NCI-H1092 (cell line): ENCODE measurements around the gene CASS4.
A peak's percentile ranks its signal among the peaks of the same experiment; 100 is the strongest.

Source experiments
- DNase-seq: peaks from one replicate; lab custom pipeline; 2025; lab: John Stamatoyannopoulos, UW

CASS4 gene

GRCh38 chr20:56447227-56447626 is 35.2 kb downstream of the CASS4 start:
- no peak for DNase-seq

DNA sequence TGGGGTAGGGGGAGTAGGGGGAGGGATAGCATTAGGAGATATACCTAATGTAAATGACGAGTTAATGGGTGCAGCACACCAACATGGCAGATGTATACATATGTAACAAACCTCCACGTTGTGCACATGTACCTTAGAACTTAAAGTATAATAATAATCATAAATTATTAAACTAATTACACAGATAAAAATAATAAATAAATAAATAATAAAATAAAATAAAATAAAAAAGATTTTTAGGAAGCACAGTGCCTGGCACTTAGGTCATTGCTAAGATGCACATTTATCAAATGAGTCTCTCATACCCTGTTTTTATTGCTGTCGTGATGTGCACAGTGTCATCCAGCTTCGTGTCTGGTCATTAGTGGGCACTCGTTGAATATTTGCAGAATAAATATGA is 37.4 kb downstream of the CASS4 start:
- DNase-seq: no peak

DNA sequence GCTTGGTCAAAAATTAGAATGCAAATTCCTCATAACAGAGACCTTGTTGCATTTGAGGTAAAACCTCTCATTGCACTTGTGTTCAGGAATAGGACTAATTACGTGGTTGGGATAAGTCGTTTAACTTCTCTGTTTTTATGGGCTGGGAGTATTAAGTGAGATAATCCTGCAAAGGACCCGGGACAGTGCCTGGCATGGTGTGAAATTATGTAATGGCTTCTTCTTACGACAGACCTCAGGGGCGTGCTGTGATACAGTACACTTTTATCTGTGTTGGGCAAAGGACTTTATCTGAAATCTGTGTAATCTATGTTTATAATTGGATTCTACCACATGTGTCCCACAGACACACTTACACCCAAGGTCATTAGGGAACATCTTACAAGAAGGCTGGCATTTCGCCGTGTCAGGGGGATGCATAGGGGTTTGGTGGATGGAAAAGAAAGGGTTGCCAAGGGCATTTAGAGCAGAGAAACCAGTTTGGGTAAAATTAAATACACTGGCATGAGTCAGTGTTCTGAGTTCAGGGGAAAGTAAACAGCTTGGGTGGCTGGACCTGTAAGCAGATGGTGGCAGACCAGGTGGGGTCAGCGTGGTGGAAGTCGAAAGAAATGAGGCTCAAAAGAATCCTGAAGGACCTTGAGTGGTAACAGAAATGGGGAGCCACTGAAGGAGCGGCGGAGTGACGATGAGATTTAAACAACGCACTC is 39.2 kb downstream of the CASS4 start:
- DNase-seq: no peak

- DNase-seq: no peak
Observed at GRCh38 chr20:56453352-56453751, 41.3 kb downstream of the CASS4 start.

GRCh38 chr20:56454754-56455153 is 42.7 kb downstream of the CASS4 start:
- DNase-seq: no peak

DNA sequence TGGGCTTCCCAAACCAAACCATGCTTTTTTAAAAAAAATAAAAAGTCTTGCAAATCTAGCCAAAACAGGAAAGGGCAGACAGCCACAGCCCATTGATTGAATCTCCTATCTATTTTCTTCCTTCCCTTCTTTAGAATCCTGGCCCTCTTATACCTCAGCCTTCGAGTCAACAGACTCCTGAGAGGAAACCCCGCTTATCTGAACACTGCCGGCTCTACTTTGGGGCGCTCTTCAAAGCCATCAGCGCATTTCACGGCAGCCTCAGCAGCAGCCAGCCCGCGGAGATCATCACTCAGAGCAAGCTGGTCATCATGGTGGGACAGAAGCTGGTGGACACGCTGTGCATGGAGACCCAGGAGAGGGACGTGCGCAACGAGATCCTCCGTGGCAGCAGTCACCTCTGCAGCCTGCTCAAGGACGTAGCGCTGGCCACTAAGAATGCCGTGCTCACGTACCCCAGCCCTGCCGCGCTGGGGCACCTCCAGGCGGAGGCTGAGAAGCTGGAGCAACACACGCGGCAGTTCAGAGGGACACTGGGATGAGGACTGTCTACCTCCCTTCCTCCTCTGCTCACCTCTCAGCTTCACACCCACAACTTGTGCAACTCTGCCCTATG is 46.3 kb downstream of the CASS4 start:
- DNase-seq: no peak

DNA sequence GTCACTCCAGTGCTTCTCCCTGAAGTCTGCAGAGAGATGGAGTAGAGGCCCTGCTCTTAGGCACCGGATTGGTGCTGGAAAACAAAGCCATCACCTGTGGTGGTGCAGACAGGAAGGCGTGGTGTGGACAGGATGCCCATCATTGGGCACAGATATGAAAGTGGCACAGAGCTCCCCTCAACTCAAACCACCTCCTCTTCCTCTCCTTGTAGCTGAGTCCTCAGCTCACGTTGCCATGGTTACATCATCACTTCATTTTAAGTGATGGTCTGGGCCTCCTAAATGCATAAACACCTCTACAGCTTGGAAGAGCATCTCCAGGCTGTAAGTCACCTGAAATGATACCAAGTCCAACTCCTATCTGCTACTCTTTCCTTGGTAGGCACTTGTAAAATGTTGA is 48.4 kb downstream of the CASS4 start:
- DNase-seq: no peak

- no peak for DNase-seq
Observed at GRCh38 chr20:56461576-56461975, 49.5 kb downstream of the CASS4 start.

GRCh38 chr20:56463428-56463827 is 51.4 kb downstream of the CASS4 start:
- DNase-seq: no peak

DNA sequence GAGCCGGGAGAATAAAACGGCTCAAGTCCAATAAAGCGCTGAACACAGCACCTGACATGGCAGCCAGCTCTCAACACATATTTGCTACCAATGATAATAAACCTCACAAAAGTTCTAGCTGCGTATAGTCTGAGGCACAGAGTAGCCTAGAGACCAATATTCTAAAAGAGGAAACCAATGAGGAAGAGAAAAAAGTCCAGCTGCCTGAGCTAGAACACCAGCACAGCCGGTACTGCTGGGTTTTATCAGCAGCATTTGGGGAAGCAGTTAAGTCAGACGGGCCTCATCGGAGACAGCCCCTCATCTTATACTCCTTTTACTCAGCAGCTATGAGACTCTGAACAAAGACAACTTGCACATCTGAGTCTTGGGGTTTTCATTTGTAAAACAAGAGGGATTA is 53.9 kb downstream of the CASS4 start:
- DNase-seq: no peak

DNA sequence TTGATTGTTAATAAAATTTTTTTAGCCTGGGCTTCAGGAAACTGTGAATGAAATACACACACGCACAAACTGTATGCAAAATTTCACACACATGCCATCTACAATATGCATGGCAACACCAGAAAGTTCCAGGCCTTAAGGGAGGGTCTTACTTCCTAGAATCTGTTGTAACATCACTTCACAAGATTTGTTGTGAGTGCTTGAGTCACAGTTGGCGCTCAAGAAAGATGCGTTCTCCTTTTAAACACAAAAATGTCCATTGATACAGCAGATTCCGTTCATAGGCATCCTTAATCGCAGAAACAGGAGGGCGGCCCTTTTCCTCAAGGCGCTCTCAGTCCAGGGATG is 55.9 kb downstream of the CASS4 start:
- DNase-seq: no peak

GRCh38 chr20:56468316-56469076 is 56.4 kb downstream of the CASS4 start, which contains the start of gene RTF2:
Gene RTF2 (plus strand): TSS chr20:56468627. CDS start chr20:56468698, 71 bp downstream.
- DNase-seq: peak; percentile 86

DNA sequence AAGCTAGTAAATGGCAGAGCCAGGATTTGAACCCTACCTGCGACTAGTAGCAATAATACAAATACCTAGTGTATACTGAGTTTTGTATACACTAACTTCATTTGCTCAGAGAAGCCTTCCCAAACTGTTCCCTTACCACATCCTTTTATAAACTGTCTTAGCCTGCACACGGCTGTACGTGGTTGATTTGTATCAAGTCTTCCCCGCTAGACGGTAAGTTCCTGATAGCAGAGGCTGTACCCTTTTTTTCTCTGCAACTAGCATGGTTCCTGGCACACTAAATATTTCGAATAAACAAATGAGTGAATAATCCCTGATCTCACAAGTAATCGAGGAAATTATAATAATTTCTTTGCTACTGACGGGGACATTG is 57.0 kb downstream of the CASS4 start:
- DNase-seq: no peak

DNA sequence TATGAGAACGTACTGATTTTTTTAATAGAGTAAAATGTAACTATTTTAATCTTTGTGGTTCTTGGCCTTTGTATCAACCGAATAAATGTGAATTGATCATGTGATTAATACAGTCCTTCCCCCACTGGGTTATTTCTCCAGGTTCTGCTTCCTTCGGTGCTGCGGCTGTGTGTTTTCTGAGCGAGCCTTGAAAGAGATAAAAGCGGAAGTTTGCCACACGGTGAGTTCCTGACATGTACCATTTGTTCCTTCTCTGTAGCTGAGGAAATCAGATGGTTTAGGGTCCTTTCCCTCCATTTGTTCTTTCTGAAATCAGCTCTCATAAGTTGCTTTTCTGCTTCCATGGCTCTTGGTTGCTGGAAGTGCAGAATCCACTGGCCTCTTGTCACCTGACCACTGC is 71.9 kb downstream of the CASS4 start:
- no peak for DNase-seq

DNA sequence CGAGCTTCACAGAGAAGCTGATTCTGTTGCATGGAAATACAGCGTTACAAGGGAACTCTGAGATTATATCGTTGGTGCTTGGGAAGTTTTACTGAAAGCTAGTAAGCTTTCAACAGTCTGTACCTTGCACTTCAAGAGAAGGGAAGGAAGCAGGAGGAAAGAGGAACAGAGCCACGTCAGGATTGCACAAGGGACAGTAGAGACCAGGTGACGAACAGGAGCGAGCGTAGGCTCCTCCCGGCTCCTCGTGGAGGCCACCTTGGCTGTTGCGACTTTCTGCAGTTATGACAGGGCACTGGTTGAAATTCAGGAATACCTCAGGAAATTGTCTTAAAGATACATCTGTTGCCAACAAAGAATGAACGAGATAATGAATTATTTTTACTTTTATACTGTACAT is 75.2 kb downstream of the CASS4 start:
- DNase-seq: no peak

GRCh38 chr20:56488566-56488965 is 76.5 kb downstream of the CASS4 start:
- no peak for DNase-seq

DNA sequence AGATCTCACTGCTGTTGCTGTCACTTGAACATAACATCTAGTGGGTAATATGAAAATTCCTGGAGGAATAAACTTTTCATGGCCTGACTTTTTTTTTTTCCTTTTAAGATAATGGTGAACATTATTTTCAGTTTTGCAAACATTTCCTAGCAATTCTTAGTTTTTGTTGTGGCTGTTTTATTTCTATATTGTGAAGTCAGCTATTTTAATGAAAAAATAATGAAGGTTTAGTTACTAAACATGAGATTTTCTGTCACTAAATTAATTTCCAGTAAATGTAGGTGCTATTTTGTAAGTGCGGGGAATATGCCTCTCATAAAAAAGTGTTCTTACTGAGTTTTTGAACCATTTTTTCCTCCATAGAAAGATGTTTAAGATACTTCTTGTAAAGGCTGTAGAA is 89.1 kb downstream of the CASS4 start:
- DNase-seq: no peak

GRCh38 chr20:56503916-56504315 is 91.9 kb downstream of the CASS4 start:
- no peak for DNase-seq

- no peak for DNase-seq
Observed at GRCh38 chr20:56504373-56505005, 92.4 kb downstream of the CASS4 start.

DNA sequence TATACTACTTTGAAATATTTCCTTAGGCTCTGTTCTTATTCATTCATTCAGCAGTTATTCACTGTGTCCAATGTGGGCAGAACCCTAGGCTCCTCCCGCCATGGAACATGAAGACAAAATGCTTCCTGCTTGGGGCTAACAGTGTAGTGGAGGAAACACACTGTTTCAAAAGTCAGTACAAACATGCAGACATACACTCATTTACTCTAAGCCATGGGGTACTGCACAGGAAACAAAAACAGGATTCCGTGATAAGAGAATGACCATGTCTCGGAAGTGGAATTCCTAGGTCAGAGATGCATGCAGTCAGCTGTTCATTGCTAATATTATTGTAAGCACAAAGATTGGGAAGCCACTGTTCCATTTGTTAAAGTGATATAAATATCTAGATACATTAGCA is 94.0 kb downstream of the CASS4 start:
- DNase-seq: no peak
